BJ (cell line): Measurements from ENCODE around the gene CDH12. TPM values are rescaled to one million over a fixed set of nuclear protein-coding genes. Genes with fewer than 3 reads are reported as not detected.

Experiments used
- CTCF ChIA-PET: fragments of 350-600 bp; formaldehyde crosslinking; extraction: SDS; loops from one replicate; lab custom pipeline; 2021; ENCODE audit warnings: antibody characterized with exemption, inconsistent platforms; lab: Yijun Ruan, JAX
- POLR2A ChIA-PET: fragments of 300-600 bp; sonication (Branson Sonifier 250); formaldehyde crosslinking; extraction: SDS; loops from one replicate; lab custom pipeline; 2021; ENCODE audit warnings: antibody characterized with exemption; lab: Charles Lee
- DNase-seq: peaks from one replicate; pipeline ENCODE4 v3.0.0-alpha.2; 2011; ENCODE audit warnings: low read depth
- H3K27me3 ChIP-seq: 2 replicates; pipeline ENCODE4 v1.6.0; 2011; ENCODE audit warnings: low read length; ENCODE audit not compliant: control insufficient read depth, insufficient read depth
- H3K36me3 ChIP-seq: 2 replicates; pipeline ENCODE4 v1.5.1; 2011; ENCODE audit warnings: low read length; ENCODE audit not compliant: control insufficient read depth, insufficient read depth
- H3K4me3 ChIP-seq: 2 replicates; pipeline ENCODE4 v1.5.1; 2011; ENCODE audit warnings: low read depth, mild to moderate bottlenecking, control low read depth, low read length
- polyA plus RNA-seq: library from polyadenylated mRNA; depleted of rRNA; stranded (reverse); fragments of >200 nt; gene quantifications from 2 replicates; pipeline ENCODE4 v1.2.3, GENCODE V29; 2011
- TF ChIP-seq, protein P1 (sequence below): IDR thresholded peaks from 2 replicates; pipeline ENCODE4 v1.5.1; 2011; ENCODE audit warnings: low read depth, mild to moderate bottlenecking, control low read depth, inconsistent platforms, low read length, moderate library complexity; ENCODE audit not compliant: insufficient read depth

The CDH12 gene
- polyA plus RNA-seq, 1 experiment, result not detected

GRCh38 chr5:21723500-21723899 lies 1129.6 kb downstream of the CDH12 start:
- Histone ChIP-seq H3K27me3 (no peaks in the 10 kb centered on the region), H3K4me3 (no peak overlapping the region), H3K36me3 (no peaks in the 10 kb centered on the region)
- ChIA-PET CTCF (no interaction called here), POLR2A (no interaction called here)
- DNase-seq, result no peak
- TF ChIP-seq, protein P1, sequence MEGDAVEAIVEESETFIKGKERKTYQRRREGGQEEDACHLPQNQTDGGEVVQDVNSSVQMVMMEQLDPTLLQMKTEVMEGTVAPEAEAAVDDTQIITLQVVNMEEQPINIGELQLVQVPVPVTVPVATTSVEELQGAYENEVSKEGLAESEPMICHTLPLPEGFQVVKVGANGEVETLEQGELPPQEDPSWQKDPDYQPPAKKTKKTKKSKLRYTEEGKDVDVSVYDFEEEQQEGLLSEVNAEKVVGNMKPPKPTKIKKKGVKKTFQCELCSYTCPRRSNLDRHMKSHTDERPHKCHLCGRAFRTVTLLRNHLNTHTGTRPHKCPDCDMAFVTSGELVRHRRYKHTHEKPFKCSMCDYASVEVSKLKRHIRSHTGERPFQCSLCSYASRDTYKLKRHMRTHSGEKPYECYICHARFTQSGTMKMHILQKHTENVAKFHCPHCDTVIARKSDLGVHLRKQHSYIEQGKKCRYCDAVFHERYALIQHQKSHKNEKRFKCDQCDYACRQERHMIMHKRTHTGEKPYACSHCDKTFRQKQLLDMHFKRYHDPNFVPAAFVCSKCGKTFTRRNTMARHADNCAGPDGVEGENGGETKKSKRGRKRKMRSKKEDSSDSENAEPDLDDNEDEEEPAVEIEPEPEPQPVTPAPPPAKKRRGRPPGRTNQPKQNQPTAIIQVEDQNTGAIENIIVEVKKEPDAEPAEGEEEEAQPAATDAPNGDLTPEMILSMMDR, result no peak

- Histone ChIP-seq H3K36me3 (no peaks in the 10 kb centered on the region), H3K4me3 (no peak overlapping the region), H3K27me3 (no peaks in the 10 kb centered on the region)
- DNase-seq, result no peak
- CTCF ChIA-PET, result no interaction called here
- POLR2A ChIA-PET, result no interaction called here
- TF ChIP-seq, protein P1, result no peak
Observed at GRCh38 chr5:21711866-21712758, 1141.0 kb downstream of the CDH12 start.

GRCh38 chr5:21709770-21710169 lies 1143.4 kb downstream of the CDH12 start:
- POLR2A ChIA-PET, result no interaction called here
- TF ChIP-seq, protein P1, result no peak
- DNase-seq, result no peak
- CTCF ChIA-PET, result no interaction called here
- no peaks in the 10 kb centered on the region for H3K36me3 ChIP-seq
- H3K4me3 ChIP-seq, result no peak overlapping the region
- no peaks in the 10 kb centered on the region for H3K27me3 ChIP-seq

- no peaks in the 10 kb centered on the region for H3K27me3 ChIP-seq
- CTCF ChIA-PET, result no interaction called here
- H3K36me3 ChIP-seq, result no peaks in the 10 kb centered on the region
- no peak overlapping the region for H3K4me3 ChIP-seq
- TF ChIP-seq, protein P1, result no peak
- POLR2A ChIA-PET, result no interaction called here
- DNase-seq, result no peak
Observed at GRCh38 chr5:21704974-21705668, 1148.0 kb downstream of the CDH12 start.

GRCh38 chr5:21701317-21701716 lies 1151.8 kb downstream of the CDH12 start:
- CTCF ChIA-PET, result no interaction called here
- Histone ChIP-seq H3K36me3 (no peaks in the 10 kb centered on the region), H3K27me3 (no peaks in the 10 kb centered on the region), H3K4me3 (no peak overlapping the region)
- no peak for DNase-seq
- POLR2A ChIA-PET, result no interaction called here
- TF ChIP-seq, protein P1, result no peak
